ENCODE results near the gene ULK4.

- TF ChIP-seq POLR2A (IDR thresholded peaks at IDR 0.05) (no peak), CTCF (IDR thresholded peaks at IDR 0.05) (no peak)
These were observed 718.7 kb downstream of the ULK4 start for GRCh38 chr3:41243183-41243582.
